ENCODE measurements around the gene SEBOX.

The SEBOX gene

GRCh38 chr17:28384281-28385036, 19.5 kb upstream of the SEBOX start:
- Histone ChIP-seq H3K9me2 (replicated peaks; ENCODE audit: control insufficient read depth, low read length) (no peaks in the 10 kb centered on the region), H3K27ac (ENCODE audit: low read depth, low read length) (no peak overlapping the region), H3K9me3 (ENCODE audit: control insufficient read depth, insufficient read depth, low read length) (no peaks in the 10 kb centered on the region), H3K27me3 (ENCODE audit: control insufficient read depth, low read length) (no peaks in the 10 kb centered on the region), H3K4me3 (ENCODE audit: low read length) (no peak overlapping the region), H4K20me1 (ENCODE audit: control insufficient read depth, insufficient read depth, low read depth, low read length) (no peaks in the 10 kb centered on the region), H3F3A (ENCODE audit: control insufficient read depth, insufficient read depth) (no peaks in the 10 kb centered on the region), H3K79me2 (ENCODE audit: control insufficient read depth, low read length) (no peaks in the 10 kb centered on the region), H3K4me2 (ENCODE audit: low read length) (peak overlapping the region; percentile 6), H3K4me1 (ENCODE audit: control insufficient read depth, low read length) (no peaks in the 10 kb centered on the region), H3K36me3 (ENCODE audit: control insufficient read depth, low read length) (peaks cover 2% of the 10 kb centered on the region; the same call in 1 of the 2 replicates)
- no peak for TF ChIP-seq CTCF (IDR thresholded peaks at IDR 0.05; ENCODE audit: low read depth, low read length, poor library complexity, severe bottlenecking)

- Histone ChIP-seq H4K20me1 (ENCODE audit: control insufficient read depth, insufficient read depth, low read depth, low read length) (no peaks in the 10 kb centered on the region), H3K4me1 (ENCODE audit: control insufficient read depth, low read length) (no peaks in the 10 kb centered on the region), H3K4me3 (ENCODE audit: low read length) (no peak overlapping the region), H3K9me2 (replicated peaks; ENCODE audit: control insufficient read depth, low read length) (no peaks in the 10 kb centered on the region), H3K79me2 (ENCODE audit: control insufficient read depth, low read length) (no peaks in the 10 kb centered on the region), H3K36me3 (ENCODE audit: control insufficient read depth, low read length) (no peaks in the 10 kb centered on the region), H3F3A (ENCODE audit: control insufficient read depth, insufficient read depth) (no peaks in the 10 kb centered on the region), H3K9me3 (ENCODE audit: control insufficient read depth, insufficient read depth, low read length) (no peaks in the 10 kb centered on the region), H3K27ac (ENCODE audit: low read depth, low read length) (no peak overlapping the region), H3K27me3 (ENCODE audit: control insufficient read depth, low read length) (no peaks in the 10 kb centered on the region), H3K4me2 (ENCODE audit: low read length) (no peak overlapping the region)
- TF ChIP-seq EZH2phosphoT487 (IDR thresholded peaks at IDR 0.05; ENCODE audit: borderline replicate concordance, low read length): no peak
Measured at GRCh38 chr17:28381141-28381825, 16.3 kb upstream of the SEBOX start.

- Histone ChIP-seq H4K20me1 (ENCODE audit: control insufficient read depth, insufficient read depth, low read depth, low read length) (no peaks in the 10 kb centered on the region), H3K4me1 (ENCODE audit: control insufficient read depth, low read length) (no peaks in the 10 kb centered on the region), H3K27me3 (ENCODE audit: control insufficient read depth, low read length) (no peaks in the 10 kb centered on the region), H3K36me3 (ENCODE audit: control insufficient read depth, low read length) (no peaks in the 10 kb centered on the region), H3K4me2 (ENCODE audit: low read length) (no peak overlapping the region), H3K9me2 (replicated peaks; ENCODE audit: control insufficient read depth, low read length) (no peaks in the 10 kb centered on the region), H3F3A (ENCODE audit: control insufficient read depth, insufficient read depth) (no peaks in the 10 kb centered on the region), H3K79me2 (ENCODE audit: control insufficient read depth, low read length) (no peaks in the 10 kb centered on the region), H3K9me3 (ENCODE audit: control insufficient read depth, insufficient read depth, low read length) (no peaks in the 10 kb centered on the region), H3K4me3 (ENCODE audit: low read length) (no peak overlapping the region), H3K27ac (ENCODE audit: low read depth, low read length) (no peak overlapping the region)
- no peak for TF ChIP-seq EZH2phosphoT487 (IDR thresholded peaks at IDR 0.05; ENCODE audit: borderline replicate concordance, low read length)
- TF ChIP-seq CTCF (IDR thresholded peaks at IDR 0.05; ENCODE audit: low read depth, low read length, poor library complexity, severe bottlenecking): no peak
Measured at GRCh38 chr17:28379814-28380801, 15.1 kb upstream of the SEBOX start.

Measured in DOHH2 (cell line).